Ovary (tissue), 3 donors: ENCODE results near the gene CHP2.
"Not testable (repeated sequence)": the region's sequence is repeated elsewhere in the genome, so short reads cannot be mapped to it uniquely, and the experiment has no call there.

Experiments used
- CTCF ChIP-seq, 3 donors: fragments of 450-650 bp in 2 of 3; fragments of 200-600 bp in 1 of 3; IDR thresholded peaks; one replicate each; pipeline versions ENCODE4 v1.5.1 to v1.8.0; 2016 to 2022; ENCODE audit warnings: antibody characterized with exemption in 3 of 3, mild to moderate bottlenecking in 1 of 3
- EP300 ChIP-seq: sonication (generic); formaldehyde crosslinking; IDR thresholded peaks from one replicate; pipeline ENCODE4 v1.6.1; 2017; ENCODE audit warnings: antibody characterized with exemption
- POLR2A ChIP-seq: fragments of 450-650 bp; IDR thresholded peaks from one replicate; pipeline ENCODE4 v1.6.1; 2017; ENCODE audit warnings: antibody characterized with exemption, mild to moderate bottlenecking, moderate library complexity
- donor health status: DM: no; HTN: no; CAD: no.

GRCh38 chr16:23737423-23738028 is 17.3 kb upstream of the CHP2 start:
- TF ChIP-seq CTCF (IDR thresholded peaks at IDR 0.05); EP300; POLR2A: not testable (repeated sequence)
